GM23338 (cell line): Measurements from ENCODE around the gene TASOR.

ENCODE experiments used
- CREB1 ChIP-seq: fragments of 250-450 bp; sonication (Bioruptor Pico); IDR thresholded peaks from 2 replicates; pipeline ENCODE4 v1.5.0; 2020; ENCODE audit warnings: low read depth, mild to moderate bottlenecking, moderate library complexity
- CTCF ChIP-seq, 2 experiments: fragments of 200-600 bp in 1 of 2; sonication (generic) in 1 of 2; conservative IDR thresholded peaks; 2 replicates each; pipeline versions ENCODE4 v1.5.1 to v1.6.1; 2016 to 2017; ENCODE audit warnings: antibody characterized with exemption in 2 of 2, low read depth in 2 of 2, mild to moderate bottlenecking in 2 of 2, moderate library complexity in 1 of 2
- EZH2 ChIP-seq: fragments of 200-600 bp; sonication (generic); IDR thresholded peaks from one replicate; pipeline ENCODE4 v1.8.0; 2017; ENCODE audit warnings: antibody characterized with exemption, mild to moderate bottlenecking, low read depth; ENCODE audit not compliant: unreplicated experiment
- EZH2phosphoT487 ChIP-seq: fragments of 200-600 bp; sonication (generic); IDR thresholded peaks from one replicate; pipeline ENCODE4 v1.8.1; 2018; ENCODE audit warnings: antibody characterized with exemption; ENCODE audit not compliant: unreplicated experiment
- NANOG ChIP-seq: IDR thresholded peaks from 2 replicates; pipeline ENCODE4 v1.6.1; 2016; ENCODE audit warnings: antibody characterized with exemption, borderline replicate concordance
- POLR2AphosphoS5 ChIP-seq: IDR thresholded peaks from 2 replicates; pipeline ENCODE4 v1.6.1; 2016; ENCODE audit warnings: antibody characterized with exemption, low read depth
- TF ChIP-seq, protein P1 (sequence below): IDR thresholded peaks from one replicate; pipeline ENCODE4 v1.6.1; 2018; ENCODE audit warnings: antibody characterized with exemption; ENCODE audit not compliant: unreplicated experiment

GRCh38 chr3:56732109-56732508 lies 49.0 kb upstream of the TASOR start:
- TF ChIP-seq CTCF (conservative IDR thresholded peaks at IDR 0.05; ENCODE audit: low read depth in 2 of 2) (no peak), EZH2phosphoT487 (no peak), EZH2 (no peak), NANOG (no peak), POLR2AphosphoS5 (no peak), CREB1 (no peak)
- TF ChIP-seq, protein P1, sequence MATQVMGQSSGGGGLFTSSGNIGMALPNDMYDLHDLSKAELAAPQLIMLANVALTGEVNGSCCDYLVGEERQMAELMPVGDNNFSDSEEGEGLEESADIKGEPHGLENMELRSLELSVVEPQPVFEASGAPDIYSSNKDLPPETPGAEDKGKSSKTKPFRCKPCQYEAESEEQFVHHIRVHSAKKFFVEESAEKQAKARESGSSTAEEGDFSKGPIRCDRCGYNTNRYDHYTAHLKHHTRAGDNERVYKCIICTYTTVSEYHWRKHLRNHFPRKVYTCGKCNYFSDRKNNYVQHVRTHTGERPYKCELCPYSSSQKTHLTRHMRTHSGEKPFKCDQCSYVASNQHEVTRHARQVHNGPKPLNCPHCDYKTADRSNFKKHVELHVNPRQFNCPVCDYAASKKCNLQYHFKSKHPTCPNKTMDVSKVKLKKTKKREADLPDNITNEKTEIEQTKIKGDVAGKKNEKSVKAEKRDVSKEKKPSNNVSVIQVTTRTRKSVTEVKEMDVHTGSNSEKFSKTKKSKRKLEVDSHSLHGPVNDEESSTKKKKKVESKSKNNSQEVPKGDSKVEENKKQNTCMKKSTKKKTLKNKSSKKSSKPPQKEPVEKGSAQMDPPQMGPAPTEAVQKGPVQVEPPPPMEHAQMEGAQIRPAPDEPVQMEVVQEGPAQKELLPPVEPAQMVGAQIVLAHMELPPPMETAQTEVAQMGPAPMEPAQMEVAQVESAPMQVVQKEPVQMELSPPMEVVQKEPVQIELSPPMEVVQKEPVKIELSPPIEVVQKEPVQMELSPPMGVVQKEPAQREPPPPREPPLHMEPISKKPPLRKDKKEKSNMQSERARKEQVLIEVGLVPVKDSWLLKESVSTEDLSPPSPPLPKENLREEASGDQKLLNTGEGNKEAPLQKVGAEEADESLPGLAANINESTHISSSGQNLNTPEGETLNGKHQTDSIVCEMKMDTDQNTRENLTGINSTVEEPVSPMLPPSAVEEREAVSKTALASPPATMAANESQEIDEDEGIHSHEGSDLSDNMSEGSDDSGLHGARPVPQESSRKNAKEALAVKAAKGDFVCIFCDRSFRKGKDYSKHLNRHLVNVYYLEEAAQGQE, result no peak
